NCI-H2171 treated with DMSO at 0.1 percent for 48 hours (cell line): Measurements from ENCODE around the gene ATOX1.
"Not testable (repeated sequence)": the region's sequence is repeated elsewhere in the genome, so short reads cannot be mapped to it uniquely, and the experiment has no call there.

Source experiments
- DNase-seq: peaks from one replicate; lab custom pipeline; 2025; lab: John Stamatoyannopoulos, UW

Gene ATOX1

GRCh38 chr5:151733358-151734063 lies 24.9 kb downstream of the ATOX1 start:
- no peak for DNase-seq

GRCh38 chr5:151730381-151730780 lies 28.1 kb downstream of the ATOX1 start:
- DNase-seq = no peak

DNA sequence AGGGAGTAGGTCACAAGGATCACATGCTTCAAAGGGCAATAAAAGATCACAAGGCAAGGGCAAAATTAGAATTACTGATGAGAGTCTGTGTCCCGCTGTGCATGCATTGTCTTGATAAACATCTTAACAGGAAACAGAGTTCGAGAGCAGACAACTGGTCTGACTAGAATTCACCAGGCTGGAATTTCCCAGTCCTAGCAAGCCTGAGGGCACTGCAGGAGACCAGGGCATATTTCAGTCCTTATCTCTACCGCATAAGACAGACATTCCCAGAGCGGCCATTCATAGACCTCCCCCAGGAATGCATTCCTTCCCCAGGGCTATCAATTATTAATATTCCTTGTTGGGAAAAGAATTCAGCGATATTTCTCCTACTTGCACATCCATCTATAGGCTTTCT lies 28.8 kb downstream of the ATOX1 start:
- not testable (repeated sequence) for DNase-seq

GRCh38 chr5:151724360-151724759 lies 34.1 kb downstream of the ATOX1 start:
- DNase-seq = no peak

DNA sequence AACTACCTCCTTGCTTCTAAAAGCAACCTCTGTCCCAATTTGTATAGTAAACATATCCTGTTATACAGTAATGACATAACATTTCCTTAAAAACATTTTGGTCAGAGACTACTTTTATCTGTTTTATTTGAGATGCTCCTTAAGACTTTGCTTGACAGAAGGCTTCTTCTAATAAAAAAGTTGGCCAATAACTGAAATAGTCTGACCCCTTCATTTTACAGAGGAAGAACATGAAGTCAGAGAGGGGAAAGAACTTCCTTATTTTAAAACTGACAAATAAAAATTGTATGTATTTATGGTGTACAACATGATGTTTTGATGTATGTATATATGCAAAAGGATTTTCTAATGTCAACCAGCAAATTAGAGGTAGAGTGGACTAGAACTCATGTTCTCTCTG lies 35.9 kb downstream of the ATOX1 start:
- DNase-seq = no peak

DNA sequence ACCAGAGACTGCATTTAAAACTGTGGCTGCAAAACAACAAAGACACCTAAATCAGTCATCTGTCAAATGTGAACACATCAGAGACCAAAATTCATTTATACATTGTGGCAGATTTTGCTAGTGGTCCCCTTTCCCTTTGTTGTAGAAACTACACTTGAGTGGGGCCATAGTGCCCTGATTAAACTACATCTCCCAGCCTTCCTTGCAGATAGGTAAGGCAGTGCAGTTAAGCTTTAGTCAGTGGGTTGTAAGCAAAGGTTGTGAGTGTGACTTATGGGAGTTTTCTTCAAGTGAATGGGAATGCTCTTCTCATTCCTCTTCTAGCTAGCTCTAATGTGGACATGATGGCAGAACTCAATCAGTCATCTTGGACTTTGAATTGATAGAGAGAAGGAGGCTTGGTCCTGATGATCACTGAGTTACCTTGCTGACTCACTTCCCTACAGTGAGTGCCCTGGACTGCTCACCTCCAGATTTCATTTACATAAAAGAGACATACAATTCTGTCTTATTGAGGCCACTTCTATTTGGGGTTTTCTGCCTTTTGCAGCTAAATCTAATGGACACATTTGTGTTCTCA lies 36.5 kb downstream of the ATOX1 start:
- DNase-seq = no peak

GRCh38 chr5:151721087-151721646 lies 37.3 kb downstream of the ATOX1 start:
- no peak for DNase-seq

DNA sequence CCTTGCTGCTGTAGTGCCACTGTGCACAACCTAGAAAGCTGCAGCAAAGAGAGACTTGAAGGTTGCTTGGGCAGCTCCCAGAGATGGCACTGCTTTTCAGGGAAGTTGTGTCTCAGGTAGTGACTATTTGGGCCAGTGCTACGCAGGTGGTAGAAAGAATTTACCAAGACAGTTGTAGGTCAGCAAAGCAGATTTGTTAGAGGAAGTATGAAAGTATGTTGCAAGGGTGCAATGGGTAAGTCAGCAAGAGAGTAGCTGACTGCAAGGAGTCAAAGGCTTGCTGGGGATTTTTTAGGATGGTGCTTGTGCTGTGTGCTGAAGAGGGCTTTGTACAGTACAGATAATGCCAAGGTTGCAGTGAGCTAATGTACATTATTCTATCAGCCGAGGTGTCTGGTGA lies 38.2 kb downstream of the ATOX1 start:
- no peak for DNase-seq

DNA sequence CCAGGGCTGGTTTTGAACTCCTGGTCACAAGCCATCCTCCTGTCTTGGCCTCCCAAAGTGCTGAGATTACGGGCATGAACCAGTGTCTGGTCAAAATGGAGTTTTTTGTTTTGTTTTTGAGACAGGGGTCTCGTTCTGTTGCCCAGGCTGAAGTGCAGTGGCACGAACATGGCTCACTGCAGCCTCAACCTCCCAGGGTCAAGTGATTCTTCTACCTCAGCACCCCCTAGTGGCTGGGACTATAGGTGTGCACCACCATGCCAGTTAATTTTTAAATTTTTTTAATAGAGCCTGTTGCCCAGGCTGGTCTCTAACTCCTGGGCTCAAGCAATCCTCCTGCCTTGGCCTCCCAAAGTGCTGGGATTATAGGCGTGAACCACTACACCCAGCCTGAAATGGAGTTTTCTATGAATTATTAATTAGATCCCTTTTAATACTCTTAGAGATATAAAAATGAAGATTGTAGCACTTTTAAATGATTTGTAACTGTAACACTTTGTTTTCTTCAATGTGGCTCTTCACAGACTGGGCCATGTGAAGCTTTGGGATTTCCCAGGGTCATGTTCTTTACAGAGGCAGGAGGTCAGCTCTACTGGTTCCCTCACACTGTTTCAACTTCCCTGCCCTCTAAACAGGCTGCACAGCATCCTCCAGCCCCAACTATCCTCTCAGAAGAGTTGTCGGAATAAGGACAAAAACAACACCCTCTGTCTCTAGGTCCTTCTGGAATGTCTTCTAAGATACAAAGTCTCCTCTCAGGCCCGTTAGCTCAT lies 39.0 kb downstream of the ATOX1 start:
- DNase-seq = no peak

DNA sequence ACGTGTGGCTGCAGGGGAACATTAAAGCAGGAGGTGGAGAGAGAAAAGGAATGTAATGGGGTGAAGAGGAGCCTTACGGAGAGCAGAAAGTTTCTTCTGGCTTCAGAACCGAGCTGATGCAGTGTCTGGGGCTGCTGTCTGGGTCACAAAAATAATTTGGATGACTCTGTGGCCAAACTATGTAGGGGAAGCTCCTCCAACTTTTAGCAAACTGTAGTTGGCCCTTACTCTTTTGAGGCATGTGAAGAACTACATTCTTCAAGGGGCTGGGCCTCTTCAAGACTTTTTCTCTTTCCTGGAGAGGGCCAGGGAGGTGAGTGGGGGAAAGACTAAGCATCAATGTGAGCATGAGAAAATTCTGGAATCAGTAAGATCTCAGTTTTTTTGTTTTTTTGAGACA lies 39.8 kb downstream of the ATOX1 start:
- DNase-seq = no peak

DNA sequence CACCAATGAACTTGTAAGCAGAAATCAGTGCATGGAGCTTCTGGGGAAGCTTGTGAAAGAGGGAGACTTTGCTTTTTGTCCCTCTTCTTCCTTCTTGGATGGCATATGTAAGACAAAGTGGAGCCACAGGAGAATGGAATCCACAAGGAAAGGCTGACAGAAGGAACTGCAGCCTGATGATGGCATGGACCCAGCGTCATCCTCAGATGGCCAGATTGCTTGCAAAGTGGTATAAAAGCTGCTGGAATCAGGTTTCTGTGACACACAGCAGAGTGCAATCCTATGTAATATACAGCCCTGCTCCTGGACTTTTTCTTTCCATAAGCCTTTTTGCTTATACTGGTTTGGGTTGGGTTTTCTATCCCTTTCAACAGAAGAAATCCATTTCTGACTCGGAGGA lies 40.3 kb downstream of the ATOX1 start:
- no peak for DNase-seq

DNA sequence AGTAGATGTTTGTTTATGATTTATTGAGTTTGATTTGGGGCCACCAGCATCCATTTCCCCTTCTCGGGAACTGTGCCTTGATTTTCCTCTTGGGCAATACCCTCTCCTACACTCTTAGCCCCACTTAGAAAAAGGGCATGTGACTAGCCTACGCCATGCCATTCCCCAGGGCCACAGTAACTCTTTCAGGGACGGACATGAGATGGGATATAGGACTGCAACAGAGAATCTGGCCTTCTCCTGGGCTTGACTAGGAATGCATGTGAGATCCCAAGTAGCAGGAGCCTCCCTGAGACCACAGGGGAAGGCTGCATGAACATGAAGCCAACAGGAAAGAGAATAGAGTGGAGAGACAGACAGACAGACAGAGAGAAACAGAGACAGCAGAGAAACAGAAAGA lies 41.0 kb downstream of the ATOX1 start:
- DNase-seq = no peak

- no peak for DNase-seq
These were observed 49.2 kb downstream of the ATOX1 start for GRCh38 chr5:151709109-151709735.

GRCh38 chr5:151708126-151708525 lies 50.3 kb downstream of the ATOX1 start:
- DNase-seq = no peak

DNA sequence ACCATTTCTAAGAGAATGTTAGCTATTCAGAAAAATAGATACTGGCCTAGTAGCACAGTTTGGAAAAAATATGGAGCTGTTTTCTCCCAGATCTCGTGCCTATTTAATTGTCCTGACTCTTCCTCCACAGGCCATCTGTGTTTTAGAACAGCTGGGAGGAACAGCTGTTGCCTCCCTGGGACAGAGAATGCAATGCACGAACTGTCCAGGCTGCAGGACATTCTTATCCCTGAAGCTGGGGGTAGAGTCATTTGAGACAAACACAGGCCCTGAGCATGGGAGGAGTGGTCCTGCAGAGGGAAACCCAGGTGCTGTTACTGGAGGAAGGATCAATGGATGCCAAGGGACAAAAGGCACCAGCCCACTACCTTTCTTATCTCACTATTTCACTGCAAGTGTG lies 50.9 kb downstream of the ATOX1 start:
- DNase-seq = peak; percentile 27

- DNase-seq = no peak
These were observed 51.5 kb downstream of the ATOX1 start for GRCh38 chr5:151706906-151707305.

- no peak for DNase-seq
These were observed 54.7 kb downstream of the ATOX1 start for GRCh38 chr5:151703780-151704179.

- DNase-seq = peak; percentile 90
These were observed 55.2 kb downstream of the ATOX1 start for GRCh38 chr5:151703227-151703626.

DNA sequence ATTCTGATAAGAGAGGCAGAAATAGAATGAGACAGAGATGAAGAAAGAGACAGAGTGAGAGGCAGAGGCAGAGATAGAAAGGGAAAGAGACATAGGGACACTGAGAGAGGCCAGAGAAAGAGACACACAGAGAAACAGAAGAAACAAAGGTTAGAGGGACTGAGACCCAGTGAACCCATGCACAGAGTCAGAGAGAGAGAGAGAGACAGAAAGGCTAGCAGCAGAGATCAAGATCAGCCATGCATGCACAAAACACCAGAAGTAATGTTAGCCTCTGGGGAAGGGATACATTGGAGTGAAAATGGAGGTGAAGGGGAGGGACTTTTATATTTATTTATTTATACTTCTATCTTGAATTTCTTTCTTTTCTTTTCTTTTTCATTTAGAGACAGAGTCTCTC lies 57.6 kb downstream of the ATOX1 start:
- DNase-seq = peak; percentile 24

- DNase-seq = no peak
These were observed 58.1 kb downstream of the ATOX1 start for GRCh38 chr5:151700296-151700695.

- DNase-seq = no peak
These were observed 59.1 kb downstream of the ATOX1 start for GRCh38 chr5:151699071-151699901.

DNA sequence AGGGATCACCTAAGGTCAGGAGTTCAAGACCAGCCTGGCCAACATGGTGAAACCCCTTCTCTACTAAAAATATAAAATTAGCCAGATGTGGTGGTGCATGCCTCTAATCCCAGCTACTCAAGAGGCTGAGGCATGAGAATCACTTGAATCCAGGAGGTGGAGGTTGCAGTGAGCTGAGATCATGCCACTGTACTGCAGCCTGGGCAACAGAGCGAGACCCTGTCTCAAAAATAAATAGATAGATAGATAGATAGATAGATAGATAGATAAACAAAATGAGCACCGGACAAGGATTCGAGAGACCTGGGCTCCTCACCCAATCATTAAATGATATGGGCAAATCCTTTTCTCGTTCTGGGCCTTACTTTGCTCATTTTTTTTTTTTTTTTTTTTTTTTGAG lies 60.4 kb downstream of the ATOX1 start:
- DNase-seq = not testable (repeated sequence)
